WERI-Rb-1 (cell line): ENCODE results near the gene JSRP1.

ENCODE experiments used
- DNase-seq: peaks from one replicate; pipeline ENCODE4 v3.0.0-alpha.2; 2020
- H3K27ac ChIP-seq: fragments of 250-450 bp; sonication (Bioruptor Pico); 2 replicates; pipeline ENCODE4 v1.5.1; 2020; ENCODE audit warnings: mild to moderate bottlenecking, moderate library complexity
- H3K27me3 ChIP-seq: fragments of 250-450 bp; sonication (Bioruptor Pico); 2 replicates; pipeline ENCODE4 v1.5.1; 2021; ENCODE audit warnings: mild to moderate bottlenecking, low read depth, moderate library complexity; ENCODE audit not compliant: insufficient read depth, severe bottlenecking
- H3K36me3 ChIP-seq: fragments of 250-450 bp; sonication (Bioruptor Pico); 2 replicates; pipeline ENCODE4 v1.5.1; 2020; ENCODE audit warnings: mild to moderate bottlenecking, moderate library complexity
- H3K4me3 ChIP-seq: 2 replicates; pipeline ENCODE4 v1.5.1; 2011; ENCODE audit warnings: low read depth, mild to moderate bottlenecking, control low read depth, low read length
- H3K9me3 ChIP-seq: fragments of 250-450 bp; sonication (Bioruptor Pico); 2 replicates; pipeline ENCODE4 v1.5.1; 2021; ENCODE audit warnings: mild to moderate bottlenecking, moderate library complexity; ENCODE audit not compliant: severe bottlenecking
- TF ChIP-seq, protein P1 (sequence below): IDR thresholded peaks from 2 replicates; pipeline ENCODE4 v1.5.1; 2011; ENCODE audit warnings: low read depth, mild to moderate bottlenecking, control low read depth, inconsistent platforms, low read length

The JSRP1 gene

DNA sequence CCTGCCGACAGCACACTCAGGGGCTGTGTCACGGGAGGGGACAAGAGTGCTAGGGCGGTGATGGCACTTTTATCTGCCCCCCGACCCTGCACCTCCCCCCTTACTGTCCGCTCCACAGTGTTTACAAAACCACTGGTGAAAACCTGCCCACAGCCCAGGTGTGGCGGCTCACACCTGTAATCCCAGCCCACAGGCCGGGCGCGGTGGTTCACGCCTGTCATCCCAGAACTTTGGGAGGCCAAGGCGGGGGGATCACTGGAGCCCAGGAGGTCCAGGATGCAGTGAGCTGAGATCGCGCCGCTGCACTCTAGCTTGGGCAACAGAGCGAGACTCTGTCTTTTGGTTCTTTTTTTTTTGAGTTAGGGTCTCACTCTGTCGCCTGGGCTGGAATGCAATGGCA lies 39.9 kb upstream of the JSRP1 start:
- H3K27ac ChIP-seq: no peak overlapping the region
- no peak overlapping the region for H3K4me3 ChIP-seq
- DNase-seq: no peak
- H3K36me3 ChIP-seq: no peaks in the 10 kb centered on the region
- no peaks in the 10 kb centered on the region for H3K9me3 ChIP-seq
- H3K27me3 ChIP-seq: no peaks in the 10 kb centered on the region
- TF ChIP-seq, protein P1, sequence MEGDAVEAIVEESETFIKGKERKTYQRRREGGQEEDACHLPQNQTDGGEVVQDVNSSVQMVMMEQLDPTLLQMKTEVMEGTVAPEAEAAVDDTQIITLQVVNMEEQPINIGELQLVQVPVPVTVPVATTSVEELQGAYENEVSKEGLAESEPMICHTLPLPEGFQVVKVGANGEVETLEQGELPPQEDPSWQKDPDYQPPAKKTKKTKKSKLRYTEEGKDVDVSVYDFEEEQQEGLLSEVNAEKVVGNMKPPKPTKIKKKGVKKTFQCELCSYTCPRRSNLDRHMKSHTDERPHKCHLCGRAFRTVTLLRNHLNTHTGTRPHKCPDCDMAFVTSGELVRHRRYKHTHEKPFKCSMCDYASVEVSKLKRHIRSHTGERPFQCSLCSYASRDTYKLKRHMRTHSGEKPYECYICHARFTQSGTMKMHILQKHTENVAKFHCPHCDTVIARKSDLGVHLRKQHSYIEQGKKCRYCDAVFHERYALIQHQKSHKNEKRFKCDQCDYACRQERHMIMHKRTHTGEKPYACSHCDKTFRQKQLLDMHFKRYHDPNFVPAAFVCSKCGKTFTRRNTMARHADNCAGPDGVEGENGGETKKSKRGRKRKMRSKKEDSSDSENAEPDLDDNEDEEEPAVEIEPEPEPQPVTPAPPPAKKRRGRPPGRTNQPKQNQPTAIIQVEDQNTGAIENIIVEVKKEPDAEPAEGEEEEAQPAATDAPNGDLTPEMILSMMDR: no peak

DNA sequence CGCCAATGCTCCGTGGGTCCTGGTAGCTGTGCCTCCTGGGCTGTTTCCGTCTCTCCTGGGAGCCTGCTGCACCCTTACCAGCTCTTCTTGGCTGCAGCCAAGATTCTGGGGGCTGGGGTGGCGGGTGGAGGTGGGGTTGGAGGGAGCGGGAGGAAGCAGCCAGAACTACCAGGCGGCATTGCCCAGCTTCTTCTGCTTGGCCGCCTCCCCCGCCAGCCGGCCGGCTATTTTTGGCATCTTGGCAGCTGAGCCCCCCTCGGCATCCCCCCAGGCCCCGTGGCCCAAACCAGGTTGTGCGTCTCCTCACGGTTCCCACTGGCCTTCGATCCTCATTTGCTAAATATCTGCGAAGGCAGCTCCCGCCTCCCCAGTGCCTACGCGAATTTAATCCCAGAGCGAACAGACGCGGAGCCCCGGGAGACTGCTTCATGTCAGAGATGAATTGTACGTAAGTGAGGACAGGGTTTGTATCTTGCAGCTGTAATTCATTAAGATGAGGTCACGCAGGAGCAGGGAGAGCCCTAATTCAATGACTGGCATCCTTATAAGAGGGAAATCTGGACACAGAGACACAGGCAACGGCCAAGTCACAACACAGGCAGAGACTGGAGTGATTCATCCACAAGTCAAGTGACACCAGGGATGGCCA lies 38.6 kb upstream of the JSRP1 start:
- no peaks in the 10 kb centered on the region for H3K36me3 ChIP-seq
- TF ChIP-seq, protein P1: no peak
- DNase-seq: peak; percentile 55
- H3K4me3 ChIP-seq: no peak overlapping the region
- H3K9me3 ChIP-seq: no peaks in the 10 kb centered on the region
- H3K27me3 ChIP-seq: peaks cover 8% of the 10 kb centered on the region
- peak overlapping the region; percentile 19 for H3K27ac ChIP-seq

DNA sequence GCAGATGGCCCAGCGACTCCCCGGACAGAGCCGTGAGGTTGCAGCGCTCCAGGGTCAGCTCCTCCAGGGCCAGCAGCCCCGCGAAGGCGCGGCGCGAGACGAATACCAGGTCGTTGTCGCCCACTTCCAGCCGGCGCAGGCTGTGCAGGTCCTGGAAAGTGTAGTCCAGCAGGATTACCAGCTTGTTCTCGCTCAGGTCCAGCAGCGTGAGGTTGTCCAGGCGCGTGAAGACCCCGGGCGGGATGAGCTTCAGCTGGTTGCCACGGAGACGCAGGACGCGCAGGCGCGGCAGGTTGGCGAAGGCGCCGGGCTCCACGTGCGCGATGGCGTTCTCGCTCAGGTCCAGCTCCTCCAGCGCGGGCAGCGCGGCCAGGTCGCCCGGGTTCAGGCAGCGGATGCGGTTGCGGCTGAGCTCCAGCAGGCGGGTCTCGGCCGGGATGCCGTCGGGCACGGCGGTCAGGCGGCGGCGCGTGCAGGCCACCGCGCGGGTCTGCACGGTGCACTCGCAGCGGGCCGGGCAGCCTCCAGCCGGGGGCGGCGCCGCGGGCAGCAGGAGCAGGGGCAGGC lies 35.1 kb upstream of the JSRP1 start:
- TF ChIP-seq, protein P1: no peak
- peak overlapping the region; percentile 35 for H3K4me3 ChIP-seq
- H3K27me3 ChIP-seq: peaks cover 9% of the 10 kb centered on the region
- no peak overlapping the region for H3K27ac ChIP-seq
- no peaks in the 10 kb centered on the region for H3K9me3 ChIP-seq
- peak; percentile 65 for DNase-seq
- H3K36me3 ChIP-seq: no peaks in the 10 kb centered on the region

DNA sequence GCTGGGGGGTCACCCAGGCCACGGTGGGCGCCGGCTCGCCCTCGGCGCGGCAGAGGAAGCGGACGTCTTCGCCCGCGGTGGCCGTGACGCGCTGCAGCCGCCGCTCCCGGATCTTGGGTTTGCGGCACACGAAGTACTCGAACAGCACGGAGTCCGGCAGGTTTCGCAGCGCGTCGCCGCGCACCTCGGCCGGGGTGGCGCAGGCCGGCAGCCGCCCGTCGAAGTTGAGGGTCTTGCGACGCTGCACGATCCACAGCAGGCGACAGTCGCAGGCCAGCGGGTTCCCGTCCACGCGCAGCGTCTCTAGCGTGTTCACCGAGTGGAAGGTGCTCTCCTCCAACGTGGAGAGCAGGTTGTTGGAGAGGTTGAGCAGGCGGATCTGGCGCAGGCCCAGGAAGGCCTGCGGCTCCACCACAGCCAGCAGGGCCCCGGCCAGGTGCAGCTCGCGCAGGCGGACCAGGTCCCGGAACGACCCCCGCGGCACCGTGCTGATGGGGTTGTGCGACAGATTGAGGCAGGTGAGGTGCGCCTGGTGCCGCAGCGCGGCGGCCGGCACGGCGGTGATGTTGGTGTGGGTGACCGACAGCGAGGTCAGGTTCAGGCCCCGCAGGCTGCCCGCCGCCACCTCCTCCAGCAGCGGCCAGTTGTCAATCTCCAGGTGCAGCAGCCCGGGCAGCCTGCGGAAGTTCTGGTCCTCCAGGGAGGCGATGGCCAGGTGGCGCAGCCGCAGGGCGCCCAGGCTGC lies 34.4 kb upstream of the JSRP1 start:
- H3K9me3 ChIP-seq: no peaks in the 10 kb centered on the region
- H3K27ac ChIP-seq: no peak overlapping the region
- TF ChIP-seq, protein P1: no peak
- H3K4me3 ChIP-seq: peak overlapping the region; percentile 35
- peaks cover 9% of the 10 kb centered on the region for H3K27me3 ChIP-seq
- no peaks in the 10 kb centered on the region for H3K36me3 ChIP-seq
- DNase-seq: no peak

DNA sequence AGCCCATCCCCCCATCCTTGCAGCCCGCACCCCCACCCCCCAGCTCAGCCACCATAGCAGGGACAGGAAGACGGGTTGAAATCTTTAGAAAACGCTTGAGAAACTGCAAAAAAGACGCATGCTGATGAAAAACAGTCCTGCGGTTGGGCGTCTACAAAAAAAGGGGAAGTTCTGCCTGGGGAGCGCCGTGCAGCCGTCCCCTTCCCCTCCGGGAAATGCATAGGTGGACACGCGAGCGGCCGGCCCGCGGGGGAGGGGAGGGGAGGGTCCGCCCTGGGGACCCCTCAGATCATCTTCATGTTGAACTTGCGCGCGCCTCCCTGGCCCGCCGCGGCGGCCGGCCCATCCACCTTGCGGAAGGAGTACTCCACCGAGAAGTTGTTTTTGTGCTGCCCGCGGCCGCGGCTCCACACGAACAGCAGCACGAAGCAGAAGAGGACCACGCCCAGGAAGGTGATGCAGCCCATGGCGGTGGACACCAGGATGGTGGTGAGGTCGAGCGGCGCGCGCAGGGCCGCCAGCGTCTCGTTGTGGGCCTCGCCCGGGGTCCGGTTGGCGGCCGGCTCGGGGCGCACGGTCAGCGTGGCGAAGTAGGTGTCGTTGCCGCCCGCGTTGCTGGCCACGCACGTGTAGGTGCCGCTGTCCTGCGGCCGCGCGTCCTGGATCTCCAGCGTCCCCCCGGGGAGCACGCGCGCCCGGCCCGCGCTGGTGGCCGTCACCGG lies 33.7 kb upstream of the JSRP1 start:
- H3K27ac ChIP-seq: no peak overlapping the region
- H3K27me3 ChIP-seq: peaks cover 9% of the 10 kb centered on the region
- H3K9me3 ChIP-seq: no peaks in the 10 kb centered on the region
- no peaks in the 10 kb centered on the region for H3K36me3 ChIP-seq
- peak overlapping the region; percentile 10 for H3K4me3 ChIP-seq
- TF ChIP-seq, protein P1: no peak
- no peak for DNase-seq
